Skin epidermis (tissue), 12 donors: ENCODE data around the gene GLA.

Source experiments
- H3K27ac ChIP-seq, 21 experiments: fragments of 200-600 bp; sonication (generic) in 11 of 21; one replicate each; pipeline ENCODE4 v1.5.0; 2020; ENCODE audit warnings: mild to moderate bottlenecking in 3 of 21, inconsistent platforms in 2 of 21, moderate library complexity in 2 of 21
- H3K4me3 ChIP-seq, 7 experiments: fragments of 200-600 bp; sonication (generic) in 2 of 7; one replicate each; pipeline ENCODE4 v1.5.0; 2020; ENCODE audit warnings: inconsistent platforms in 2 of 7, mild to moderate bottlenecking in 2 of 7, moderate library complexity in 1 of 7

The GLA gene

GRCh38 chrX:101362116-101362515 is 45.6 kb downstream of the GLA start:
- Histone ChIP-seq H3K4me3 (no peak overlapping the region), H3K27ac (no peak overlapping the region)

GRCh38 chrX:101360390-101360789 is 47.3 kb downstream of the GLA start:
- Histone ChIP-seq H3K27ac (no peak overlapping the region), H3K4me3 (no peak overlapping the region)

- no peak overlapping the region for H3K27ac ChIP-seq
- H3K4me3 ChIP-seq, result no peak overlapping the region
Observed at GRCh38 chrX:101359966-101360365, 47.8 kb downstream of the GLA start.

DNA sequence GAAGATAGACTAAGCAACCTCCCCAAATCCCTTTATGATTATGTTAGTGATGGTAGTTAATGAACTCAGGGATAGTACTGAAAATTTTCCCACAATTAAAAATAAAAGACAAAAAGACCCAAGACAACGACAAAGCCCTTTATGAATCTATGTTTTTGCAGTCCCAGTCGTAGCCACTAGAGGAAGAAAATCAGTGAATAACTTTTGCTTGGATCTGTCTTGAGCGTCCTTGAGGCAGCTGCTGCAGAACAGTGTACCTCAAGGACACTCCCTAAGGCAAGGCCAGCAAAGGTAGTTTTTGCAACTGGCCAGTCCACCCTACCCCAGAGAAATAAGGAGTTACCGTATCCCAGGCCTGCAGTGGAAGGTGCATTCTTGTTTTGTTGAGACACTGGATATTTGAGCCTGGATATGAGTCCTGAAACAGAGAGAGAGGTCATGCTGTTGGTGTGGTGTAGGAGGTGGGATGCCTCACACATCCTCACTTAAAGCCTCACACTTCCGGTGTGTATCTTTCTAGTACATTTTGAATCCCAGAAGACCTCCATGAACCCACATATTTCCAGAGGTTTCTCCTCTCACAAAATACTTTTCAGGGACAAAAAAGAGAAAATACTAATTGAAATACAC is 50.4 kb downstream of the GLA start:
- no peak overlapping the region for H3K27ac ChIP-seq
- H3K4me3 ChIP-seq, result no peak overlapping the region

DNA sequence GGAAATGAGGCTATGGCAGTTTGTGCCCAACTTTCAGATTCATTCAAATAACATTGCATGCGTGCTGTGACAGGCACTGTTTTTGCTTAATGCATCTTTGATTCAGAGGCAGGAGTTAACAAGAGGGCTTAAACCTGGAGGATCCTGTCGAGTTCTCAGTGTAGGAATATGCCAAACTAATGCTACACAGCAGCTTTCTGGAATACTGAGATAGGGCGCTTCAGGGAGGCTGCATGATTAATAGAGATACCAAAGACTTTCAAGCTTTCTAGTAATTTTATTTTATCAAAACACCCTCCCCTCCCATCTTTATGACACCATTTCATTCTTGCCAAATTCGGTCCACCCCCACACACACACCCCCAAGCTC is 58.5 kb downstream of the GLA start:
- Histone ChIP-seq H3K27ac (peak overlapping the region in 18 of 21 experiments; percentile 37 to 94 (median 85)), H3K4me3 (peak overlapping the region; percentile 46 to 67 (median 59))

DNA sequence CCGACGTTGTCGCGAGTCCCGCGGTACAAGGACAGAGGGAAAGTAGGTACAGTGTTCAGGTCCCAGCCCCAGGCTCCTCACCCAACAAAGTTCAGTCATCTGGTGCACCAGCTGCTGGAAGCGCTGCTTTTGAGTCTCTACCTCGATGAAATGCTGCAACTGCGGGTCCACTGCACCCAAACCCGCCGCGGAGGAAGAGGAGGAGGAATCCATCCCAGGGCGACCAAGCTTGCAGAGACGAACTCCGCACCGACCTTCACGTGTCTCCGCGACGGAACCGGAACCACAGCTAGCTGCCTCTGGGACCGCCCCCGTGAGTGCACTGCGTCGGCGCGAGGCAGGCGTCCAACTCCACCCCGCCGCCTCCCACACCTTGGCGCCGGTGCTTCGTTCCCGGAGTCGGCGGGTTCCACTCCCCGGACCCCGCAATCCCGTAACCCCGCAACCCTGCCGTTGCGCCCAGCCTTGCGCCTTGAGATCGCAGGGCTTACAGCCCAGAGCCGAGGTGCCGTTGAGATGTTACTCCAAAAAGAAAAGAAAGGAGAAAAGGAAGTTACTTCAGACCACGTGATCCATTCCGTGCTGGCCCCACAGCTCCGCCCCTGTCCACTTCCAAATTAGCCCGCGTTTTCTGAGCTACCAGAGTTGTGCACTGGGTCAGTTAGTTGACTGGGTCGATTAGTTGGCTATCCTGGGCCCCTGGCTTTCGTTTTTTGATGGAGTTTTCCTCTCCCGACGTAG is 59.1 kb downstream of the GLA start, which contains the start of gene TIMM8A:
Gene TIMM8A, minus strand, starts transcription at position 291 of the 741 bp plus-strand sequence. Its CDS starts 78 bp downstream, at position 213.
- peak within 1 kb of the TSS; percentile 46 to 67 (median 59) for H3K4me3 ChIP-seq
- peak within 1 kb of the TSS in 20 of 21 experiments; percentile 37 to 94 (median 84) for H3K27ac ChIP-seq

- Histone ChIP-seq H3K4me3 (peak overlapping the region; percentile 46 to 67 (median 59)), H3K27ac (peak overlapping the region in 20 of 21 experiments; percentile 17 to 94 (median 84))
Observed at GRCh38 chrX:101347859-101348451, 59.8 kb downstream of the GLA start.
